RWPE2 (cell line): ENCODE measurements around the gene SUSD5.
A peak's percentile ranks its signal among the peaks of the same experiment; 100 is the strongest.

ENCODE experiments used
- ATAC-seq: fragments of 200-7000 bp; cut with Tn5 transposase; 3 replicates; pipeline ENCODE4 v1.9.1; 2021; ENCODE audit warnings: low read depth
- DNase-seq: peaks from one replicate; pipeline ENCODE4 v3.0.0-alpha.2; 2020; ENCODE audit warnings: low spot score
- H3K27ac ChIP-seq: fragments of 450-650 bp; 2 replicates; pipeline ENCODE4 v1.5.1; 2017; ENCODE audit warnings: mild to moderate bottlenecking; ENCODE audit not compliant: poor library complexity, severe bottlenecking
- H3K27me3 ChIP-seq: fragments of 250-450 bp; sonication (Bioruptor Pico); 2 replicates; pipeline ENCODE4 v1.5.1; 2021; ENCODE audit warnings: mild to moderate bottlenecking, moderate library complexity; ENCODE audit not compliant: insufficient read depth, poor library complexity, severe bottlenecking
- H3K36me3 ChIP-seq: fragments of 250-450 bp; sonication (Bioruptor Pico); 2 replicates; pipeline ENCODE4 v1.5.1; 2020; ENCODE audit warnings: low read depth, mild to moderate bottlenecking, moderate library complexity
- H3K4me1 ChIP-seq: fragments of 250-450 bp; sonication (Bioruptor Pico); 2 replicates; pipeline ENCODE4 v1.5.1; 2021; ENCODE audit warnings: mild to moderate bottlenecking, moderate library complexity; ENCODE audit not compliant: insufficient read depth, poor library complexity, severe bottlenecking
- H3K4me3 ChIP-seq: fragments of 250-450 bp; sonication (Bioruptor Pico); 2 replicates; pipeline ENCODE4 v1.5.1; 2021; ENCODE audit warnings: mild to moderate bottlenecking, moderate library complexity; ENCODE audit not compliant: severe bottlenecking
- H3K9me3 ChIP-seq: fragments of 250-450 bp; sonication (Bioruptor Pico); 2 replicates; pipeline ENCODE4 v1.5.1; 2021; ENCODE audit warnings: mild to moderate bottlenecking, moderate library complexity; ENCODE audit not compliant: severe bottlenecking
- CTCF ChIP-seq: fragments of 450-650 bp; IDR thresholded peaks from one replicate; pipeline ENCODE4 v1.5.1; 2017; ENCODE audit warnings: mild to moderate bottlenecking, moderate library complexity; ENCODE audit not compliant: poor library complexity, severe bottlenecking

Gene SUSD5

DNA sequence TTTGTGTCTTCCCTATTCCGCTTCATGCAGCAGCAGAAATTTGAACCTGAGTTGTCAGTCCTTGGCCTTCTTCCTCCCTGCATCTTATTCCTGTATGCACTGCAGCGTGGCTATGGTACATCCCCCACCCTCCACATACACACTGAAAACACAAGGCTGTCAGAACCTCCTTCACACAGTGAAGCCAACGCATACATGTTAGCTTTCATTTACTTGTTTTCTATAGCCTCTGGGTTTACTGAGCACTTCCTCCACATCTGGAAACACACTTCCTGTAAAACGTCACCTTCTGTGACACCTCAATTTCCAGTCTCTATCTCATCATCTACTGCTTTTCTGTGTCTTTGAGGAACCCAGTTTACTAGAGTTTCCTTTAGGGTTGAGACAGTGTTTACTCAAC lies 47.0 kb downstream of the SUSD5 start:
- H3K36me3 ChIP-seq = no peaks in the 10 kb centered on the region
- H3K4me3 ChIP-seq = no peak overlapping the region
- H3K27me3 ChIP-seq = no peaks in the 10 kb centered on the region
- H3K4me1 ChIP-seq = no peaks in the 10 kb centered on the region
- DNase-seq = no peak
- no peak for TF ChIP-seq CTCF
- H3K9me3 ChIP-seq = no peaks in the 10 kb centered on the region
- H3K27ac ChIP-seq = no peak overlapping the region
- ATAC-seq = no peak

- no peaks in the 10 kb centered on the region for H3K9me3 ChIP-seq
- no peaks in the 10 kb centered on the region for H3K4me1 ChIP-seq
- H3K36me3 ChIP-seq = no peaks in the 10 kb centered on the region
- no peak overlapping the region for H3K27ac ChIP-seq
- no peak overlapping the region for H3K4me3 ChIP-seq
- no peak for TF ChIP-seq CTCF
- ATAC-seq = no peak
- H3K27me3 ChIP-seq = no peaks in the 10 kb centered on the region
- no peak for DNase-seq
Measured at GRCh38 chr3:33170531-33170930, 48.1 kb downstream of the SUSD5 start.

DNA sequence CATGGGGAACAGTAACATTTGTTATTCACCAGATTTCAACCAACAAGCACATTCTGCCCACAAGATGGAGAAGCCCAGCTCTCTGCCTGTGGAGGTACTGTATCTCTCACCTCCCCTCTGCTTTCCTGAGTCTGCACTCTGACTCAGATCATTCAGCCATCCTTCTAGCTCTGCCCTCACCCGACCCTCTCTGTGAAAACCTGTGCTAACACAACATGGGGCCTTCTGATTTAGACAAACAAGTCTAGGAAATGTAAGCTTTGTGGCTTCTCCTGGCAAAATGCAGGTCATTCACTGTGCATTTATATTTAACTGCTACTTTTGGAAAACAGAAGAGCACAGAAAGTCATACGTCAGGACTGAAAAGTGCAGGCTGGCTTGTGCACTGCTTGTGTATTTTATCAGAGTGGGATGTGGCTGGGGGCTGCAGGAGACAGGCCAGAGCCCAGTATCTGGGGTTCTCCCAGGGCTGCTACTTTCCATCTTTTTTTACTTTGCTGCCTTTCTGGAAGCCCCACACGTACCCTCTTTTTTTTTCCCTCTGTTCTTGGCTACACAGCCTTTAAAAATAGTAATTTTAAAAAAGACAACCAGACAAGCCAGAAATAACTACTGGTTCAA lies 50.8 kb downstream of the SUSD5 start:
- ATAC-seq (peak; percentile 23; the same call in 1 of the 3 replicates), DNase-seq (no peak)
- Histone ChIP-seq H3K27me3 (no peaks in the 10 kb centered on the region), H3K36me3 (no peaks in the 10 kb centered on the region), H3K9me3 (no peaks in the 10 kb centered on the region), H3K4me1 (no peaks in the 10 kb centered on the region), H3K4me3 (no peak overlapping the region), H3K27ac (no peak overlapping the region)
- TF ChIP-seq CTCF = no peak

GRCh38 chr3:33167284-33167683 lies 51.3 kb downstream of the SUSD5 start:
- Histone ChIP-seq H3K27me3 (no peaks in the 10 kb centered on the region), H3K27ac (no peak overlapping the region), H3K4me1 (no peaks in the 10 kb centered on the region), H3K36me3 (no peaks in the 10 kb centered on the region), H3K4me3 (no peak overlapping the region), H3K9me3 (no peaks in the 10 kb centered on the region)
- no peak for TF ChIP-seq CTCF
- DNase-seq (no peak), ATAC-seq (no peak)

DNA sequence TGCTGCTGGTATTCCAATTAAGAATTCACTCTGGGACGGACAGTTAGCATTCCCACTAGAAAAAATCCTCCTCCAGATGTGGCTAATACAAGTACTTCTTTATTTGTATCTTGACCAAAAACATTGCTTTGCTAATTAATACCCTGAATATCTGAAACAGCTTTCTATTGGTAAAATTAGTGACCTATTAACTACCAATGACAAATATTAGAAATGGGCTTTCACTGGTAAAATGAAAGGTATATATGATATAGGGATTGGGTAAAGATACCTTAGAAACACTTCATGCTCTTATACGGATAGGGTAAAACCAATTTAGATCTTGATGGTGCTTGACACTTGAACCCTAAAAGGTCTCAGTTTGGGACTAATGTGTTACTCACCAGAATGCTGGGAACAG lies 52.5 kb downstream of the SUSD5 start:
- no peak overlapping the region for H3K27ac ChIP-seq
- TF ChIP-seq CTCF = no peak
- H3K36me3 ChIP-seq = no peaks in the 10 kb centered on the region
- no peak overlapping the region for H3K4me3 ChIP-seq
- DNase-seq (no peak), ATAC-seq (no peak)
- no peaks in the 10 kb centered on the region for H3K9me3 ChIP-seq
- H3K4me1 ChIP-seq = no peaks in the 10 kb centered on the region
- no peaks in the 10 kb centered on the region for H3K27me3 ChIP-seq
